GM12878 (cell line): ENCODE measurements around the gene NEUROD6. TPM values are rescaled to one million over a fixed set of nuclear protein-coding genes. Genes with fewer than 3 reads are reported as not detected.

ENCODE experiments used
- ATAC-seq: fragments of 200-7000 bp; cut with Tn5 transposase; 3 replicates; pipeline ENCODE4 v1.9.1; 2020; ENCODE audit warnings: mild to moderate bottlenecking, moderate library complexity
- BruUV-seq: library from RNA; stranded (reverse); fragments of 400-500 nt; replicated peaks from 2 replicates; lab custom pipeline; 2021; lab: Mats Ljungman, UMichigan
- CTCF ChIA-PET: fragments of 300-600 bp; sonication (Branson Sonifier 250); formaldehyde crosslinking; extraction: SDS; loops from one replicate; lab custom pipeline; 2021; ENCODE audit warnings: inconsistent platforms; lab: Yijun Ruan, JAX
- POLR2A ChIA-PET: fragments of 350-600 bp; formaldehyde crosslinking; extraction: SDS; loops from one replicate; lab custom pipeline; 2021; ENCODE audit warnings: inconsistent platforms; lab: Charles Lee
- RAD21 ChIA-PET: fragments of 300-600 bp; sonication (Branson Sonifier 250); formaldehyde crosslinking; loops from one replicate; lab custom pipeline; 2023; ENCODE audit warnings: antibody characterized with exemption; ENCODE audit not compliant: unreplicated experiment; lab: Charles Lee
- SMC1A ChIA-PET: fragments of 300-600 bp; sonication (Branson Sonifier 250); formaldehyde crosslinking; loops from one replicate; lab custom pipeline; 2023; ENCODE audit not compliant: unreplicated experiment, uncharacterized antibody; lab: Charles Lee
- DNase-seq: peaks from one replicate; pipeline ENCODE4 v3.0.0-alpha.2; 2011; ENCODE audit warnings: low read depth, low spot score
- FAIRE-seq: peaks from 3 replicates; lab custom pipeline; 2011; peaks lifted over from hg19 to GRCh38; lab: Jason Lieb, UNC
- H2AFZ ChIP-seq: 2 replicates; pipeline ENCODE4 v1.6.0; 2011; ENCODE audit warnings: low read depth, low read length, control low read depth; ENCODE audit not compliant: control insufficient read depth
- H3K27ac ChIP-seq: 2 replicates; pipeline ENCODE4 v1.5.1; 2011; ENCODE audit warnings: control low read depth; ENCODE audit not compliant: control insufficient read depth, insufficient read depth
- H3K27me3 ChIP-seq, 2 experiments: replicated peaks in 1 of 2; 2 replicates each; pipeline versions ENCODE4 v1.6.0 to v1.6.1; 2011; ENCODE audit warnings: low read length in 1 of 2; ENCODE audit not compliant: control insufficient read depth in 2 of 2, insufficient read depth in 2 of 2
- H3K36me3 ChIP-seq, 2 experiments: 2 replicates each; pipeline ENCODE4 v1.5.1; 2011; ENCODE audit warnings: low read length in 1 of 2; ENCODE audit not compliant: control insufficient read depth in 2 of 2, insufficient read depth in 2 of 2
- H3K4me1 ChIP-seq: 2 replicates; pipeline ENCODE4 v1.6.1; 2011; ENCODE audit warnings: mild to moderate bottlenecking, low read length, moderate library complexity, mixed read lengths; ENCODE audit not compliant: control insufficient read depth, insufficient read depth
- H3K4me2 ChIP-seq: 2 replicates; pipeline ENCODE4 v1.6.0; 2011; ENCODE audit warnings: control low read depth; ENCODE audit not compliant: control insufficient read depth, insufficient read depth
- H3K4me3 ChIP-seq: fragments of 200-600 bp; sonication (generic); 2 replicates; pipeline ENCODE4 v1.5.1; 2016
- H3K79me2 ChIP-seq: 2 replicates; pipeline ENCODE4 v1.6.0; 2011; ENCODE audit warnings: low read length; ENCODE audit not compliant: control insufficient read depth, insufficient read depth
- H3K9ac ChIP-seq: 2 replicates; pipeline ENCODE4 v1.8.0; 2011; ENCODE audit warnings: low read length, control low read depth, mixed read lengths; ENCODE audit not compliant: control insufficient read depth, insufficient read depth
- H3K9me3 ChIP-seq: replicated peaks from 3 replicates; pipeline ENCODE4 v1.5.1; 2011; ENCODE audit warnings: mild to moderate bottlenecking, low read length; ENCODE audit not compliant: control insufficient read depth, insufficient read depth
- H4K20me1 ChIP-seq: 2 replicates; pipeline ENCODE4 v1.6.0; 2011; ENCODE audit not compliant: control insufficient read depth, insufficient read depth
- BHLHE40 ChIP-seq, 2 experiments: fragments of 450-650 bp in 1 of 2; IDR thresholded peaks; 2 replicates each; pipeline ENCODE4 v1.6.1; 2011 to 2017; ENCODE audit warnings: low read depth in 2 of 2, borderline replicate concordance in 1 of 2, improper control_type of control experiment in 1 of 2, low read length in 1 of 2, mild to moderate bottlenecking in 1 of 2
- CBX3 ChIP-seq: fragments of 200-600 bp; sonication (generic); IDR thresholded peaks from 2 replicates; pipeline ENCODE4 v1.6.1; 2016; ENCODE audit warnings: low read depth, borderline replicate concordance
- DPF2 ChIP-seq: fragments of 450-650 bp; IDR thresholded peaks from 2 replicates; pipeline ENCODE4 v1.6.1; 2017; ENCODE audit warnings: mild to moderate bottlenecking
- KDM1A ChIP-seq: fragments of 200-600 bp; sonication (generic); IDR thresholded peaks from 2 replicates; pipeline ENCODE4 v1.6.1; 2016; ENCODE audit warnings: borderline replicate concordance
- NFXL1 ChIP-seq: fragments of 450-650 bp; IDR thresholded peaks from 2 replicates; pipeline ENCODE4 v1.6.1; 2017; ENCODE audit warnings: antibody characterized with exemption, mild to moderate bottlenecking, borderline replicate concordance
- NR2C1 ChIP-seq: fragments of 450-650 bp; IDR thresholded peaks from 2 replicates; pipeline ENCODE4 v1.6.1; 2017; ENCODE audit warnings: antibody characterized with exemption, mild to moderate bottlenecking, moderate library complexity
- NR2C2 ChIP-seq: IDR thresholded peaks from 2 replicates; pipeline ENCODE4 v1.6.1; 2011; ENCODE audit warnings: borderline replicate concordance, low read depth; ENCODE audit not compliant: control insufficient read depth, insufficient read length
- POLR2AphosphoS5 ChIP-seq: IDR thresholded peaks from 2 replicates; pipeline ENCODE4 v1.6.1; 2011; ENCODE audit warnings: mild to moderate bottlenecking, low read length, inconsistent platforms
- RFX5 ChIP-seq: IDR thresholded peaks from 2 replicates; pipeline ENCODE4 v1.6.1; 2011; ENCODE audit warnings: low read depth, low read length, improper control_type of control experiment
- SPI1 ChIP-seq: IDR thresholded peaks from 2 replicates; pipeline ENCODE4 v1.6.1; 2011; ENCODE audit warnings: low read depth, mild to moderate bottlenecking, low read length, moderate library complexity, borderline replicate concordance; ENCODE audit not compliant: insufficient read depth
- TCF3 ChIP-seq: IDR thresholded peaks from 2 replicates; pipeline ENCODE4 v1.6.1; 2012; ENCODE audit warnings: low read depth, mild to moderate bottlenecking, low read length, borderline replicate concordance; ENCODE audit not compliant: insufficient read depth
- ZBED1 ChIP-seq: IDR thresholded peaks from 2 replicates; pipeline ENCODE4 v1.6.1; 2016; ENCODE audit warnings: borderline replicate concordance
- ZNF622 ChIP-seq: fragments of 450-650 bp; IDR thresholded peaks from 2 replicates; pipeline ENCODE4 v1.6.1; 2017; ENCODE audit warnings: mild to moderate bottlenecking, inconsistent platforms
- ZSCAN29 ChIP-seq: fragments of 450-650 bp; IDR thresholded peaks from 2 replicates; pipeline ENCODE4 v1.6.1; 2017; ENCODE audit warnings: mild to moderate bottlenecking, moderate library complexity
- WGBS: methylation state at CpG from one replicate; pipeline ENCODE4 v1.1.6; 2016; ENCODE audit warnings: low lambda C conversion rate; ENCODE audit not compliant: insufficient replicate concordance, insufficient coverage; ENCODE audit errors: missing lambda C conversion rate; 5-methylcytosine and 5-hydroxymethylcytosine counted together
- in situ Hi-C: fragments of 300-500 bp; cut with MboI; formaldehyde crosslinking; loops from 9 replicates; pipeline ENCODE4 v1.14.3; 2018; ENCODE audit warnings: mixed read lengths
- intact Hi-C: fragments of 100-400 bp; cut with micrococcal nuclease; formaldehyde crosslinking; loops from one replicate; pipeline ENCODE4 v1.14.2; 2022; ENCODE audit not compliant: unreplicated experiment
- polyA plus RNA-seq, 11 experiments: library from polyadenylated mRNA; depleted of rRNA in 4 of 11; unstranded in 6 of 11; stranded (reverse) in 5 of 11; fragments of >200 nt; fragmentation: Nextera tagmentation in 4 of 11; fragmentation: Illumina TruSeq in 1 of 11; extraction: Ambion mirVana in 4 of 11; extraction: Trizol in 1 of 11; gene quantifications; 1 replicate in 1 of 11; 2 replicates in 10 of 11; pipeline versions ENCODE4 v1.2.1 to v1.2.3, GENCODE V29; 2011 to 2016; ENCODE audit warnings: inconsistent platforms in 2 of 11, missing spikeins in 2 of 11, low read depth in 1 of 11
- total RNA-seq, 4 experiments: library from RNA; depleted of rRNA in 3 of 4; stranded (reverse); fragments of >200 nt in 3 of 4; fragmentation: Illumina TruSeq in 1 of 4; extraction: Trizol in 1 of 4; gene quantifications; 2 replicates each; pipeline versions ENCODE4 v1.2.1 to v1.2.3, GENCODE V29; 2013 to 2021
- TF ChIP-seq, protein P1 (sequence below): fragments of 450-650 bp; IDR thresholded peaks from 2 replicates; pipeline ENCODE4 v1.6.1; 2018; ENCODE audit warnings: borderline replicate concordance, mild to moderate bottlenecking; ENCODE audit not compliant: partially characterized antibody
- TF ChIP-seq, protein P2 (sequence below): fragments of 450-650 bp; IDR thresholded peaks from 2 replicates; pipeline ENCODE4 v1.6.1; 2016; ENCODE audit warnings: mild to moderate bottlenecking
- TF ChIP-seq, protein P3 (sequence below): IDR thresholded peaks from 2 replicates; pipeline ENCODE4 v1.6.1; 2012; ENCODE audit warnings: low read depth, low read length, improper control_type of control experiment

Gene NEUROD6
- total and polyA plus RNA-seq, 10 of the 15 experiments (the other 5 are each of a cell fraction or from before 2014, with no cell fraction given) = not detected

DNA sequence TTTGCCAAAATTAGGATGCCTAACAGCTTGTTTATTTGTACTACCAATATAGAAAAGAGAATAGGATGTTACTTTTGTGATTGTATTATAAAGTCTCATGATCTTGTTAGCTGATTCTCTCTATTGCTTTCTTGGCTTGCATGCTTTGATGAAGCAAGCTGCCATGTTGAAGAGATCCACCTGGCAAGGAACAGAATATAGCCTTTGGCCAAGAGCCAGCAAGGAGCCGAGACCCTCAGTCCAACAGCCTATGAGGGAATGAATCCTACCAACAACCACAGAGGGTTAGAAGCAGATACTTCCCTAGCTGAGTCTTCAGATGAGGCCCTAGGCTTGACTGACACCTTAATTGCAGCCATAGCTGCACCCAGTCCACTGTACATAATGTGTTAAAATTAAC, 41.2 kb downstream of the NEUROD6 start:
- BruUV-seq = no TSS peak
- Histone ChIP-seq H3K27me3 (no peaks in the 10 kb centered on the region), H3K79me2 (no peaks in the 10 kb centered on the region), H3K4me3 (no peak overlapping the region)
- DNase-seq (no peak), FAIRE-seq (no peak)
- CTCF ChIA-PET = no interaction called here
- in situ Hi-C loops = no loop called here
- TF ChIP-seq ZNF622 (no peak), ZBED1 (no peak), SPI1 (no peak), ZSCAN29 (no peak), CBX3 (no peak), DPF2 (no peak), TCF3 (no peak), KDM1A (no peak), NR2C1 (no peak), NFXL1 (no peak), RFX5 (no peak), NR2C2 (no peak), POLR2AphosphoS5 (no peak), BHLHE40 (IDR thresholded peaks at IDR 0.05; ENCODE audit: borderline replicate concordance in 1 of 2, low read depth in 2 of 2, low read length in 1 of 2) (no peak)
- TF ChIP-seq, protein P1, sequence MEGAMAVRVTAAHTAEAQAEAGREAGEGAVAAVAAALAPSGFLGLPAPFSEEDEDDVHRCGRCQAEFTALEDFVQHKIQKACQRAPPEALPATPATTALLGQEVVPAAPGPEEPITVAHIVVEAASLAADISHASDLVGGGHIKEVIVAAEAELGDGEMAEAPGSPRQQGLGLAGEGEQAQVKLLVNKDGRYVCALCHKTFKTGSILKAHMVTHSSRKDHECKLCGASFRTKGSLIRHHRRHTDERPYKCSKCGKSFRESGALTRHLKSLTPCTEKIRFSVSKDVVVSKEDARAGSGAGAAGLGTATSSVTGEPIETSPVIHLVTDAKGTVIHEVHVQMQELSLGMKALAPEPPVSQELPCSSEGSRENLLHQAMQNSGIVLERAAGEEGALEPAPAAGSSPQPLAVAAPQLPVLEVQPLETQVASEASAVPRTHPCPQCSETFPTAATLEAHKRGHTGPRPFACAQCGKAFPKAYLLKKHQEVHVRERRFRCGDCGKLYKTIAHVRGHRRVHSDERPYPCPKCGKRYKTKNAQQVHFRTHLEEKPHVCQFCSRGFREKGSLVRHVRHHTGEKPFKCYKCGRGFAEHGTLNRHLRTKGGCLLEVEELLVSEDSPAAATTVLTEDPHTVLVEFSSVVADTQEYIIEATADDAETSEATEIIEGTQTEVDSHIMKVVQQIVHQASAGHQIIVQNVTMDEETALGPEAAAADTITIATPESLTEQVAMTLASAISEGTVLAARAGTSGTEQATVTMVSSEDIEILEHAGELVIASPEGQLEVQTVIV = no peak
- TF ChIP-seq, protein P2, sequence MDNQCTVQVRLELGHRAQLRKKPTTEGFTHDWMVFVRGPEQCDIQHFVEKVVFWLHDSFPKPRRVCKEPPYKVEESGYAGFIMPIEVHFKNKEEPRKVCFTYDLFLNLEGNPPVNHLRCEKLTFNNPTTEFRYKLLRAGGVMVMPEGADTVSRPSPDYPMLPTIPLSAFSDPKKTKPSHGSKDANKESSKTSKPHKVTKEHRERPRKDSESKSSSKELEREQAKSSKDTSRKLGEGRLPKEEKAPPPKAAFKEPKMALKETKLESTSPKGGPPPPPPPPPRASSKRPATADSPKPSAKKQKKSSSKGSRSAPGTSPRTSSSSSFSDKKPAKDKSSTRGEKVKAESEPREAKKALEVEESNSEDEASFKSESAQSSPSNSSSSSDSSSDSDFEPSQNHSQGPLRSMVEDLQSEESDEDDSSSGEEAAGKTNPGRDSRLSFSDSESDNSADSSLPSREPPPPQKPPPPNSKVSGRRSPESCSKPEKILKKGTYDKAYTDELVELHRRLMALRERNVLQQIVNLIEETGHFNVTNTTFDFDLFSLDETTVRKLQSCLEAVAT = no peak
- TF ChIP-seq, protein P3, sequence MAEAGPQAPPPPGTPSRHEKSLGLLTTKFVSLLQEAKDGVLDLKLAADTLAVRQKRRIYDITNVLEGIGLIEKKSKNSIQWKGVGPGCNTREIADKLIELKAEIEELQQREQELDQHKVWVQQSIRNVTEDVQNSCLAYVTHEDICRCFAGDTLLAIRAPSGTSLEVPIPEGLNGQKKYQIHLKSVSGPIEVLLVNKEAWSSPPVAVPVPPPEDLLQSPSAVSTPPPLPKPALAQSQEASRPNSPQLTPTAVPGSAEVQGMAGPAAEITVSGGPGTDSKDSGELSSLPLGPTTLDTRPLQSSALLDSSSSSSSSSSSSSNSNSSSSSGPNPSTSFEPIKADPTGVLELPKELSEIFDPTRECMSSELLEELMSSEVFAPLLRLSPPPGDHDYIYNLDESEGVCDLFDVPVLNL = no peak
- TF ChIP-seq, all 136 proteins: peak for 0
- Histone ChIP-seq H2AFZ (no peak overlapping the region), H3K9me3 (no peaks in the 10 kb centered on the region), H3K4me2 (no peak overlapping the region), H3K27ac (no peak overlapping the region), H3K9ac (no peak overlapping the region), H4K20me1 (no peaks in the 10 kb centered on the region), H3K36me3 (no peaks in the 10 kb centered on the region), H3K4me1 (no peaks in the 10 kb centered on the region)
- SMC1A ChIA-PET = interaction anchor here (1.0 kb wide), 1 partner anchor 29 kb away, joined by 5 read pairs; no protein-coding TSS in a partner anchor
- no peak for ATAC-seq
- RAD21 ChIA-PET = no interaction called here
- intact Hi-C loops = no loop called here
- 23% methylated on average over 1 of the region's 1 CpG for WGBS
- POLR2A ChIA-PET = no interaction called here
